HepG2 (cell line): ENCODE results near the gene JOSD1. TPM values are rescaled to one million over a fixed set of nuclear protein-coding genes. Genes with fewer than 3 reads are reported as not detected.

ENCODE experiments used
- FOXJ3 ChIP-seq: sonication (generic); formaldehyde crosslinking; IDR thresholded peaks from 2 replicates; pipeline ENCODE4 v1.4.0; 2020; ENCODE audit warnings: missing genetic modification reagents, mild to moderate bottlenecking, borderline replicate concordance
- KAT7 ChIP-seq: IDR thresholded peaks from 2 replicates; pipeline ENCODE4 v1.6.1; 2018; ENCODE audit warnings: borderline replicate concordance, missing compliant biosample characterization
- KDM5A ChIP-seq: fragments of 200-600 bp; sonication (generic); IDR thresholded peaks from 2 replicates; pipeline ENCODE4 v1.7.0; 2018; ENCODE audit warnings: antibody characterized with exemption, mild to moderate bottlenecking, low read length, borderline replicate concordance
- MED1 ChIP-seq: sonication (generic); formaldehyde crosslinking; IDR thresholded peaks from 2 replicates; pipeline ENCODE4 v1.4.0; 2020; ENCODE audit warnings: missing genetic modification reagents
- NRL ChIP-seq: sonication (generic); formaldehyde crosslinking; IDR thresholded peaks from 2 replicates; pipeline ENCODE4 v1.5.0; 2020; ENCODE audit warnings: missing genetic modification reagents, mild to moderate bottlenecking, moderate library complexity, borderline replicate concordance
- PAX8 ChIP-seq: sonication (generic); formaldehyde crosslinking; IDR thresholded peaks from 2 replicates; pipeline ENCODE4 v1.8.0; 2022; ENCODE audit warnings: mild to moderate bottlenecking, missing genetic modification reagents, borderline replicate concordance
- PAXIP1 ChIP-seq: sonication (generic); formaldehyde crosslinking; conservative IDR thresholded peaks from 2 replicates; pipeline ENCODE4 v1.4.0; 2020; ENCODE audit warnings: mild to moderate bottlenecking, missing genetic modification reagents, moderate library complexity
- PBX3 ChIP-seq: sonication (generic); formaldehyde crosslinking; IDR thresholded peaks from 2 replicates; pipeline ENCODE4 v1.8.1; 2023; ENCODE audit warnings: missing genetic modification reagents, inconsistent platforms, borderline replicate concordance
- REXO4 ChIP-seq: sonication (generic); formaldehyde crosslinking; IDR thresholded peaks from 2 replicates; pipeline ENCODE4 v1.8.0; 2022; ENCODE audit warnings: missing genetic modification reagents, mild to moderate bottlenecking, borderline replicate concordance
- ZBTB33 ChIP-seq: sonication (generic); formaldehyde crosslinking; IDR thresholded peaks from 2 replicates; pipeline ENCODE4 v1.4.0; 2020; ENCODE audit warnings: missing genetic modification reagents
- ZNF275 ChIP-seq: sonication (generic); formaldehyde crosslinking; IDR thresholded peaks from 2 replicates; pipeline ENCODE4 v1.8.0; 2022; ENCODE audit warnings: missing genetic modification reagents, mild to moderate bottlenecking, inconsistent platforms, borderline replicate concordance
- ZNF460 ChIP-seq: sonication (generic); formaldehyde crosslinking; IDR thresholded peaks from 2 replicates; pipeline ENCODE4 v1.5.1; 2020; ENCODE audit warnings: missing genetic modification reagents, mild to moderate bottlenecking, borderline replicate concordance
- ZNF572 ChIP-seq: sonication (generic); formaldehyde crosslinking; IDR thresholded peaks from 2 replicates; pipeline ENCODE4 v1.5.1; 2020; ENCODE audit warnings: mild to moderate bottlenecking, missing genetic modification reagents
- ZNF614 ChIP-seq: IDR thresholded peaks from 2 replicates; pipeline ENCODE4 v1.6.1; 2018; ENCODE audit warnings: missing biosample characterization, missing genetic modification reagents, inconsistent platforms, borderline replicate concordance
- ZNF615 ChIP-seq: sonication (generic); formaldehyde crosslinking; IDR thresholded peaks from 2 replicates; pipeline ENCODE4 v1.5.0; 2020; ENCODE audit warnings: mild to moderate bottlenecking, missing genetic modification reagents, borderline replicate concordance
- ZNF678 ChIP-seq: sonication (generic); formaldehyde crosslinking; IDR thresholded peaks from 2 replicates; pipeline ENCODE4 v1.4.0; 2020; ENCODE audit warnings: mild to moderate bottlenecking, missing genetic modification reagents
- ZNF710 ChIP-seq: sonication (generic); formaldehyde crosslinking; IDR thresholded peaks from 2 replicates; pipeline ENCODE4 v1.5.0; 2020; ENCODE audit warnings: mild to moderate bottlenecking, missing genetic modification reagents, borderline replicate concordance
- polyA plus RNA-seq, 8 experiments: library from polyadenylated mRNA; depleted of rRNA in 3 of 8; stranded (reverse) in 7 of 8; unstranded in 1 of 8; fragments of >200 nt; fragmentation: Illumina TruSeq in 4 of 8; extraction: Trizol in 4 of 8; gene quantifications; 2 replicates each; pipeline versions ENCODE4 v1.2.1 to v1.2.3, GENCODE V29; 2011 to 2016; ENCODE audit warnings: low read depth in 4 of 8, missing spikeins in 1 of 8, mixed read lengths in 1 of 8; ENCODE audit not compliant: insufficient read depth in 1 of 8
- total RNA-seq, 5 experiments: library from RNA; depleted of rRNA; stranded (reverse); fragments of >200 nt; fragmentation: Illumina TruSeq; extraction: Trizol; gene quantifications; 2 replicates each; pipeline ENCODE4 v1.2.3, GENCODE V29; 2016; ENCODE audit warnings: low read depth in 1 of 5

JOSD1 gene
- total and polyA plus RNA-seq, 2 of the 13 experiments (the other 11 are each of a cell fraction or from before 2014, with no cell fraction given): 31.7 to 38.4 TPM

- TF ChIP-seq PAXIP1 (no peak), ZNF275 (CRISPR knock-in tag) (no peak), NRL (CRISPR knock-in tag) (no peak), ZBTB33 (CRISPR knock-in tag) (no peak; the same call in 1 of the 2 replicates), PAX8 (CRISPR knock-in tag) (0 out of 2 replicates have a peak, but pooled peaks have one; percentile 23), ZNF572 (CRISPR knock-in tag) (no peak), REXO4 (CRISPR knock-in tag) (no peak), KAT7 (CRISPR knock-in tag) (peak; percentile 92; the same call in 1 of the 2 replicates), KDM5A (peak; percentile 74; the same call in 1 of the 2 replicates), ZNF615 (no peak), ZNF710 (CRISPR knock-in tag) (0 out of 2 replicates have a peak, but pooled peaks have one; percentile 63), PBX3 (CRISPR knock-in tag) (no peak), ZNF614 (CRISPR knock-in tag) (peak; percentile 49; the same call in 1 of the 2 replicates), ZNF460 (CRISPR knock-in tag) (no peak), FOXJ3 (CRISPR knock-in tag) (no peak), ZNF678 (CRISPR knock-in tag) (no peak), MED1 (peak; percentile 80; the same call in 1 of the 2 replicates)
These were observed at the start of gene JOSD1 (continued) for GRCh38 chr22:38700789-38701628.
